Epithelial cell of esophagus (primary cell): ENCODE results near the gene AGPAT3.

ENCODE experiments used
- DNase-seq: peaks from one replicate; pipeline ENCODE4 v3.0.0; 2010; ENCODE audit warnings: low read depth
- H3K4me3 ChIP-seq: 2 replicates; pipeline ENCODE4 v1.5.1; 2011; ENCODE audit warnings: mild to moderate bottlenecking, low read length, control low read depth
- CTCF ChIP-seq: IDR thresholded peaks from 2 replicates; pipeline ENCODE4 v1.5.1; 2011; ENCODE audit warnings: low read depth, mild to moderate bottlenecking, low read length, control low read depth, inconsistent platforms; ENCODE audit not compliant: insufficient read depth; ENCODE audit errors: missing control alignments

Gene AGPAT3

GRCh38 chr21:43993420-43993934 is 128.5 kb downstream of the AGPAT3 start:
- no peak for TF ChIP-seq CTCF
- no peak overlapping the region for H3K4me3 ChIP-seq
- DNase-seq, result no peak

GRCh38 chr21:43994085-43994484 is 129.1 kb downstream of the AGPAT3 start:
- H3K4me3 ChIP-seq, result no peak overlapping the region
- no peak for TF ChIP-seq CTCF
- no peak for DNase-seq

- no peak for DNase-seq
- no peak for TF ChIP-seq CTCF
- H3K4me3 ChIP-seq, result no peak overlapping the region
Measured at GRCh38 chr21:43994646-43995045, 129.6 kb downstream of the AGPAT3 start.

GRCh38 chr21:43995521-43996105 is 130.6 kb downstream of the AGPAT3 start:
- no peak overlapping the region for H3K4me3 ChIP-seq
- DNase-seq, result no peak
- TF ChIP-seq CTCF, result no peak

GRCh38 chr21:43997766-43998742 is 133.0 kb downstream of the AGPAT3 start:
- DNase-seq, result peak; percentile 21
- no peak for TF ChIP-seq CTCF
- no peak overlapping the region for H3K4me3 ChIP-seq

GRCh38 chr21:44000360-44000759 is 135.3 kb downstream of the AGPAT3 start:
- no peak for TF ChIP-seq CTCF
- H3K4me3 ChIP-seq, result no peak overlapping the region
- DNase-seq, result no peak
